NOMO-1 (cell line): ENCODE results near the gene GALNT8.
"Not testable (repeated sequence)": the region's sequence is repeated elsewhere in the genome, so short reads cannot be mapped to it uniquely, and the experiment has no call there.

Experiments
- DNase-seq, 2 experiments: peaks; one replicate each; lab custom pipeline; 2025; ENCODE audit not compliant: unreplicated experiment in 2 of 2; lab: John Stamatoyannopoulos, UW

Gene GALNT8

GRCh38 chr12:4742416-4742970 is 22.3 kb downstream of the GALNT8 start:
- DNase-seq, result no peak

GRCh38 chr12:4743046-4743445 is 22.8 kb downstream of the GALNT8 start:
- DNase-seq, result no peak

GRCh38 chr12:4744709-4745108 is 24.5 kb downstream of the GALNT8 start:
- DNase-seq, result no peak

- no peak for DNase-seq
Observed at GRCh38 chr12:4745249-4745648, 25.0 kb downstream of the GALNT8 start.

GRCh38 chr12:4751654-4752053 is 31.5 kb downstream of the GALNT8 start:
- not testable (repeated sequence) for DNase-seq

GRCh38 chr12:4762773-4763172 is 42.6 kb downstream of the GALNT8 start:
- peak; percentile 1 to 32 for DNase-seq

- no peak for DNase-seq
Observed at GRCh38 chr12:4763549-4763948, 43.3 kb downstream of the GALNT8 start.

- no peak for DNase-seq
Observed at GRCh38 chr12:4766445-4766844, 46.2 kb downstream of the GALNT8 start.

- DNase-seq, result no peak
Observed at GRCh38 chr12:4767186-4767585, 47.0 kb downstream of the GALNT8 start.

GRCh38 chr12:4768341-4768740 is 48.1 kb downstream of the GALNT8 start:
- no peak for DNase-seq

GRCh38 chr12:4769073-4769472 is 48.9 kb downstream of the GALNT8 start:
- DNase-seq, result no peak

GRCh38 chr12:4771172-4771959 is 51.2 kb downstream of the GALNT8 start:
- no peak for DNase-seq

GRCh38 chr12:4771960-4772566 is 51.9 kb downstream of the GALNT8 start:
- DNase-seq, result no peak

GRCh38 chr12:4775936-4776335 is 55.7 kb downstream of the GALNT8 start:
- DNase-seq, result no peak

GRCh38 chr12:4779749-4780148 is 59.5 kb downstream of the GALNT8 start:
- no peak for DNase-seq

GRCh38 chr12:4780641-4781611 is 60.7 kb downstream of the GALNT8 start:
- no peak for DNase-seq

- no peak for DNase-seq
Observed at GRCh38 chr12:4784404-4785054, 64.3 kb downstream of the GALNT8 start.

- no peak for DNase-seq
Observed at GRCh38 chr12:4786795-4787194, 66.6 kb downstream of the GALNT8 start.

GRCh38 chr12:4787965-4788364 is 67.8 kb downstream of the GALNT8 start:
- no peak for DNase-seq

- no peak for DNase-seq
Observed at GRCh38 chr12:4789776-4790175, 69.6 kb downstream of the GALNT8 start.
